LNCAP (cell line): ENCODE data around the gene RYR1.

Experiments
- TF ChIP-seq, protein P1 (sequence below): fragments of 450-650 bp; IDR thresholded peaks from 2 replicates; pipeline ENCODE4 v1.5.1; 2017; ENCODE audit warnings: mild to moderate bottlenecking

The RYR1 gene

GRCh38 chr19:38547421-38547820, 113.9 kb downstream of the RYR1 start:
- TF ChIP-seq, protein P1, sequence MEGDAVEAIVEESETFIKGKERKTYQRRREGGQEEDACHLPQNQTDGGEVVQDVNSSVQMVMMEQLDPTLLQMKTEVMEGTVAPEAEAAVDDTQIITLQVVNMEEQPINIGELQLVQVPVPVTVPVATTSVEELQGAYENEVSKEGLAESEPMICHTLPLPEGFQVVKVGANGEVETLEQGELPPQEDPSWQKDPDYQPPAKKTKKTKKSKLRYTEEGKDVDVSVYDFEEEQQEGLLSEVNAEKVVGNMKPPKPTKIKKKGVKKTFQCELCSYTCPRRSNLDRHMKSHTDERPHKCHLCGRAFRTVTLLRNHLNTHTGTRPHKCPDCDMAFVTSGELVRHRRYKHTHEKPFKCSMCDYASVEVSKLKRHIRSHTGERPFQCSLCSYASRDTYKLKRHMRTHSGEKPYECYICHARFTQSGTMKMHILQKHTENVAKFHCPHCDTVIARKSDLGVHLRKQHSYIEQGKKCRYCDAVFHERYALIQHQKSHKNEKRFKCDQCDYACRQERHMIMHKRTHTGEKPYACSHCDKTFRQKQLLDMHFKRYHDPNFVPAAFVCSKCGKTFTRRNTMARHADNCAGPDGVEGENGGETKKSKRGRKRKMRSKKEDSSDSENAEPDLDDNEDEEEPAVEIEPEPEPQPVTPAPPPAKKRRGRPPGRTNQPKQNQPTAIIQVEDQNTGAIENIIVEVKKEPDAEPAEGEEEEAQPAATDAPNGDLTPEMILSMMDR, result no peak

GRCh38 chr19:38549061-38549460, 115.6 kb downstream of the RYR1 start:
- TF ChIP-seq, protein P1, result no peak

DNA sequence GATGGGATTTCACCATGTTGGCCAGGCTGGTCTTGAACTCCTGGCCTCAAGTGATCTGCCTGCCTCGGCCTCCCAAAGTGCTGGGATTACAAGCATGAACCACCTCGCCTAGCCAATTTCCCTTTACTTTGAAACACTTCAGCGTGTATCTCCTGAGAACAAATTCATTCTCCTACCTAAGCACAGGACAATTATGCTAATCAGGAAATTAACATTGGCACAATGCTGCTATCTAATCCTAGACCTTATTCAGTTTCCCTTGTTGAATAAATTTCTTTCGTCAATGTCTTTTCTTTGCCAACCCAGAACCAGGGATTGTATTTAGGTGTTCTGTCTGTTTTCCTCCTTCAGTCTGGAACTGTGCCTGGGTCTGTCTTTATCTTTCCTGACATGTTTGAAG, 116.5 kb downstream of the RYR1 start:
- TF ChIP-seq, protein P1, result no peak

DNA sequence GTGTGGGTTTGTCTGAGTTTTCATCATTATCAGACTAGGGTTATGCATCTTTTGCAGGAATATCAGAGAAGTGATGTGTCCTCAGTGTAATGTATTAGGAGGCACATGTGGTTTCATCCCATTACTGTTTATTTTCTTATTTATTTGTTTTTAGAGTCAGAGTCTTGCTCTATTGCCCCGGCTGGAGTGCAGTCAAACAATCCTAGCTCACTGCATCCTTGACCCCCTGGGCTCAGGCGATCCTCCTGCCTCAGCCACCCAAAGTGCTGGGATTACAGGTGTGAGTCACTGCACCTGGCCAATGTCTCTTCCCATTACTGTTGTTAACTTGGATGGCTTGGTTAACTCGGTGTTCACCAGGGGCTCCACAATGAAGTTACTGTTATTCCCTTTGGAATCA, 116.9 kb downstream of the RYR1 start:
- TF ChIP-seq, protein P1, result no peak

DNA sequence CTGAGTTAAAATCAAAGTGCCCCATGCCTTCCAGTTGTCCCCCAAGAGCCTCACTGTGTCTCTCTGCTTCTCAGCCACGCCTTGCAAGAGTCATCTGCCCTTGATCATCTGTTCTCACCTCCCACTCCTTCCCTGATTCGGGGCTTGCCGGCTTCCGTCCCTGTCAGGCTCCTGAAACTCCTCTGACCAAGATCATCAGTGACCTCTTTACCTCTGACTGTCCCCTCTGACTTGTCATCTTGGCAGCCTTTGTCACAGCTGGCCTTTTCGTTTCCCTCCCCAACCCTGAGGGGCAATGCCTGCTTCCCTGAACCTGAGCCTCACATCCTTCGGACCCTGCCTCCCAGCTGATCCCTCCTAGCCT, 117.9 kb downstream of the RYR1 start:
- TF ChIP-seq, protein P1, result no peak

DNA sequence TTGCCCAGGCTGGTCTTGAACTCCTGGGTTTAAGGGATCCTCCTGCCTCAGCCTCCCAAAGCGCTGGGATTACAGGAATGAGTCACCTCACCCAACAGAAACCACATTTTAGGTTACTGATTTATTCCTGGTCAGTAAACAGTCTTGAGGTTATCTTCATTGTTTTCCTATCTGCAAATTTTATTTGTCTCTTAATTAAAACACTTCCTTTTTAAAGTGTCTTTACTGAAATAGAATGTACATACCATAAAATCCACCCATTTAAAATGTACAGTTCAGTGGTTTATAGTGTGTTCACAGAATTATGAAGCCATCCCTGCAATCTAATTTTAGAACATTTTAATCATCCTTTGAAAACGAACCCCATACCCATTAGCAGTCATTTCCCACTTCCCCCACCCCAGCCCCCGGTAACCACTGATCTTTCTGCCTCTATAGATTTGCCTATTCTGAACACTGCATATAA, 121.2 kb downstream of the RYR1 start:
- TF ChIP-seq, protein P1, result no peak

- TF ChIP-seq, protein P1, result no peak
These were observed 121.7 kb downstream of the RYR1 start for GRCh38 chr19:38555200-38555599.

- TF ChIP-seq, protein P1, result no peak
These were observed 123.2 kb downstream of the RYR1 start for GRCh38 chr19:38556521-38557174.
